Measurements from ENCODE around the gene DCANP1. TPM values are rescaled to one million over a fixed set of nuclear protein-coding genes. Genes with fewer than 3 reads are reported as not detected.

Gene DCANP1
- total RNA-seq, 2 experiments from 2014 or later: not detected

- Mint-ChIP-seq H3K9me3 (no peaks in the 10 kb centered on the region), H3K27ac (no peak overlapping the region), H3K4me1 (no peaks in the 10 kb centered on the region), H3K4me3 (no peak overlapping the region), H3K27me3 (peaks cover 4% of the 10 kb centered on the region), H3K36me3 (ENCODE audit: low read depth) (no peaks in the 10 kb centered on the region)
- no peak for DNase-seq
- ChIA-PET POLR2A (no interaction called here), CTCF (interaction anchor here (0.7 kb wide), 1 partner anchor 17 kb away, joined by 4 read pairs; no protein-coding TSS in a partner anchor)
Measured at GRCh38 chr5:135440916-135441315, 6.2 kb downstream of the DCANP1 start.

GRCh38 chr5:135439231-135440205 is 7.6 kb downstream of the DCANP1 start:
- POLR2A ChIA-PET: no interaction called here
- Mint-ChIP-seq H3K27ac (no peak overlapping the region), H3K4me1 (no peaks in the 10 kb centered on the region), H3K9me3 (no peaks in the 10 kb centered on the region), H3K27me3 (peaks cover 4% of the 10 kb centered on the region), H3K4me3 (no peak overlapping the region), H3K36me3 (ENCODE audit: low read depth) (no peaks in the 10 kb centered on the region)
- CTCF ChIA-PET: interaction anchor here (0.5 to 1.4 kb wide), 5 partner anchors 13 to 112 kb away, joined by 3 to 4 read pairs (median 3); no protein-coding TSS in a partner anchor
- peak; percentile 3 for DNase-seq

GRCh38 chr5:135438636-135439221 is 8.4 kb downstream of the DCANP1 start:
- no peaks in the 10 kb centered on the region for H3K9me3 Mint-ChIP-seq
- H3K4me3 Mint-ChIP-seq: no peak overlapping the region
- H3K27me3 Mint-ChIP-seq: peaks cover 4% of the 10 kb centered on the region
- ChIA-PET POLR2A (no interaction called here), CTCF (interaction anchor here (1.2 to 1.4 kb wide), 4 partner anchors 13 to 113 kb away, joined by 3 to 4 read pairs (median 4); no protein-coding TSS in a partner anchor)
- DNase-seq: peak; percentile 1
- no peaks in the 10 kb centered on the region for H3K36me3 Mint-ChIP-seq (ENCODE audit: low read depth)
- H3K4me1 Mint-ChIP-seq: no peaks in the 10 kb centered on the region
- no peak overlapping the region for H3K27ac Mint-ChIP-seq

- Mint-ChIP-seq H3K27me3 (peaks cover 6% of the 10 kb centered on the region), H3K9me3 (no peaks in the 10 kb centered on the region), H3K27ac (no peak overlapping the region), H3K4me1 (no peaks in the 10 kb centered on the region), H3K36me3 (ENCODE audit: low read depth) (no peaks in the 10 kb centered on the region), H3K4me3 (no peak overlapping the region)
- ChIA-PET POLR2A (no interaction called here), CTCF (interaction anchor here (1.1 to 1.4 kb wide), 5 partner anchors 12 to 113 kb away, joined by 3 to 4 read pairs (median 3); no protein-coding TSS in a partner anchor)
- DNase-seq: no peak
Measured at GRCh38 chr5:135437796-135438560, 9.2 kb downstream of the DCANP1 start.

GRCh38 chr5:135437422-135437795 is 9.7 kb downstream of the DCANP1 start:
- ChIA-PET POLR2A (no interaction called here), CTCF (interaction anchor here (1.1 kb wide), 1 partner anchor 12 kb away, joined by 3 read pairs; no protein-coding TSS in a partner anchor)
- H3K27ac Mint-ChIP-seq: no peak overlapping the region
- no peaks in the 10 kb centered on the region for H3K36me3 Mint-ChIP-seq (ENCODE audit: low read depth)
- no peak for DNase-seq
- peaks cover 6% of the 10 kb centered on the region for H3K27me3 Mint-ChIP-seq
- no peaks in the 10 kb centered on the region for H3K4me1 Mint-ChIP-seq
- no peaks in the 10 kb centered on the region for H3K9me3 Mint-ChIP-seq
- H3K4me3 Mint-ChIP-seq: no peak overlapping the region

GRCh38 chr5:135436951-135437418 is 10.2 kb downstream of the DCANP1 start:
- Mint-ChIP-seq H3K27ac (no peak overlapping the region), H3K9me3 (no peaks in the 10 kb centered on the region), H3K27me3 (peaks cover 6% of the 10 kb centered on the region), H3K36me3 (ENCODE audit: low read depth) (no peaks in the 10 kb centered on the region), H3K4me3 (no peak overlapping the region), H3K4me1 (no peaks in the 10 kb centered on the region)
- no peak for DNase-seq
- CTCF ChIA-PET: interaction anchor here (1.1 to 1.4 kb wide), 2 partner anchors 11 to 25 kb away, joined by 3 read pairs; no protein-coding TSS in a partner anchor
- POLR2A ChIA-PET: no interaction called here

- POLR2A ChIA-PET: no interaction called here
- H3K4me3 Mint-ChIP-seq: no peak overlapping the region
- H3K36me3 Mint-ChIP-seq (ENCODE audit: low read depth): no peaks in the 10 kb centered on the region
- no peaks in the 10 kb centered on the region for H3K4me1 Mint-ChIP-seq
- no peak for DNase-seq
- H3K9me3 Mint-ChIP-seq: no peaks in the 10 kb centered on the region
- H3K27ac Mint-ChIP-seq: no peak overlapping the region
- CTCF ChIA-PET: interaction anchor here (1.4 to 2.9 kb wide), 3 partner anchors 10 to 27 kb away, joined by 3 to 11 read pairs (median 5); no protein-coding TSS in a partner anchor
- peaks cover 9% of the 10 kb centered on the region for H3K27me3 Mint-ChIP-seq
Measured at GRCh38 chr5:135435467-135436330, 11.4 kb downstream of the DCANP1 start.

- ChIA-PET CTCF (interaction anchor here (1.9 to 2.9 kb wide), 2 partner anchors 9 to 11 kb away, joined by 5 to 11 read pairs; no protein-coding TSS in a partner anchor), POLR2A (no interaction called here)
- Mint-ChIP-seq H3K27ac (no peak overlapping the region), H3K4me3 (no peak overlapping the region), H3K36me3 (ENCODE audit: low read depth) (no peaks in the 10 kb centered on the region), H3K9me3 (no peaks in the 10 kb centered on the region), H3K27me3 (peaks cover 9% of the 10 kb centered on the region), H3K4me1 (no peaks in the 10 kb centered on the region)
- DNase-seq: no peak
Measured at GRCh38 chr5:135434591-135435466, 12.3 kb downstream of the DCANP1 start.

- ChIA-PET CTCF (interaction anchor here (1.9 to 2.9 kb wide), 2 partner anchors 9 to 12 kb away, joined by 5 to 11 read pairs; no protein-coding TSS in a partner anchor), POLR2A (no interaction called here)
- Mint-ChIP-seq H3K4me3 (no peak overlapping the region), H3K4me1 (no peaks in the 10 kb centered on the region), H3K27me3 (peaks cover 11% of the 10 kb centered on the region), H3K27ac (peak overlapping the region; percentile 22), H3K36me3 (ENCODE audit: low read depth) (no peaks in the 10 kb centered on the region), H3K9me3 (peaks cover 2% of the 10 kb centered on the region)
- no peak for DNase-seq
Measured at GRCh38 chr5:135433681-135434426, 13.3 kb downstream of the DCANP1 start.

GRCh38 chr5:135432113-135432512 is 15.0 kb downstream of the DCANP1 start:
- DNase-seq: no peak
- Mint-ChIP-seq H3K4me3 (no peak overlapping the region), H3K9me3 (peaks cover 2% of the 10 kb centered on the region), H3K27ac (no peak overlapping the region), H3K27me3 (peaks cover 13% of the 10 kb centered on the region), H3K36me3 (ENCODE audit: low read depth) (no peaks in the 10 kb centered on the region), H3K4me1 (no peaks in the 10 kb centered on the region)
- ChIA-PET CTCF (no interaction called here), POLR2A (no interaction called here)

GRCh38 chr5:135430135-135430437 is 17.1 kb downstream of the DCANP1 start:
- no peak for DNase-seq
- H3K9me3 Mint-ChIP-seq: peaks cover 2% of the 10 kb centered on the region
- no peaks in the 10 kb centered on the region for H3K36me3 Mint-ChIP-seq (ENCODE audit: low read depth)
- H3K27me3 Mint-ChIP-seq: peaks cover 11% of the 10 kb centered on the region
- CTCF ChIA-PET: no interaction called here
- no peak overlapping the region for H3K27ac Mint-ChIP-seq
- POLR2A ChIA-PET: no interaction called here
- peaks cover 17% of the 10 kb centered on the region for H3K4me1 Mint-ChIP-seq
- H3K4me3 Mint-ChIP-seq: no peak overlapping the region

Data from activated CD4-positive, alpha-beta T cell treated with anti-CD3 and anti-CD28 coated beads, Interleukin-2, amount 10 ng/mL, durations not matched to agents 7 days and 5 days (primary cell).